D721Med (cell line): ENCODE measurements around the gene AVP.

Experiments
- DNase-seq: peaks from one replicate; pipeline ENCODE4 v3.0.0; 2011; ENCODE audit warnings: low spot score; ENCODE audit not compliant: insufficient read length
- FAIRE-seq: peaks from 2 replicates; lab custom pipeline; 2011; peaks lifted over from hg19 to GRCh38; lab: Jason Lieb, UNC
- CTCF ChIP-seq: IDR thresholded peaks from 2 replicates; pipeline ENCODE4 v1.5.1; 2012; ENCODE audit warnings: mild to moderate bottlenecking, control low read depth; ENCODE audit not compliant: insufficient read depth; ENCODE audit errors: missing control alignments

Gene AVP

GRCh38 chr20:3042625-3043024, 41.9 kb downstream of the AVP start:
- no peak for TF ChIP-seq CTCF
- DNase-seq (no peak), FAIRE-seq (no peak)

- DNase-seq, result no peak
- no peak for FAIRE-seq
- TF ChIP-seq CTCF, result no peak
Measured at GRCh38 chr20:3041854-3042409, 42.6 kb downstream of the AVP start.

- FAIRE-seq (no peak), DNase-seq (no peak)
- TF ChIP-seq CTCF, result no peak
Measured at GRCh38 chr20:3040086-3040485, 44.4 kb downstream of the AVP start.

- DNase-seq, result no peak
- no peak for TF ChIP-seq CTCF
- no peak for FAIRE-seq
Measured at GRCh38 chr20:3039426-3039825, 45.1 kb downstream of the AVP start.

GRCh38 chr20:3038454-3038853, 46.1 kb downstream of the AVP start:
- no peak for TF ChIP-seq CTCF
- FAIRE-seq (no peak), DNase-seq (no peak)

- TF ChIP-seq CTCF, result no peak
- DNase-seq, result no peak
- FAIRE-seq, result no peak
Measured at GRCh38 chr20:3037654-3038053, 46.9 kb downstream of the AVP start.

- DNase-seq (no peak), FAIRE-seq (no peak)
- no peak for TF ChIP-seq CTCF
Measured at GRCh38 chr20:3032624-3033023, 51.9 kb downstream of the AVP start.
